GM15510 (cell line): ENCODE measurements around the gene INPP4B.

Experiments used
- POLR2A ChIP-seq: IDR thresholded peaks from 3 replicates; pipeline ENCODE4 v1.6.1; 2011; ENCODE audit warnings: borderline replicate concordance; ENCODE audit not compliant: insufficient read length; ENCODE audit errors: extremely low read depth

Gene INPP4B

GRCh38 chr4:142473960-142474338, 372.2 kb downstream of the INPP4B start:
- no peak for TF ChIP-seq POLR2A

GRCh38 chr4:142473218-142473959, 372.7 kb downstream of the INPP4B start:
- TF ChIP-seq POLR2A = no peak

- TF ChIP-seq POLR2A = no peak
Observed at GRCh38 chr4:142467088-142467487, 379.0 kb downstream of the INPP4B start.

- TF ChIP-seq POLR2A = no peak
Observed at GRCh38 chr4:142465526-142465925, 380.6 kb downstream of the INPP4B start.

GRCh38 chr4:142463206-142463605, 382.9 kb downstream of the INPP4B start:
- TF ChIP-seq POLR2A = no peak

- no peak for TF ChIP-seq POLR2A
Observed at GRCh38 chr4:142452161-142452855, 393.8 kb downstream of the INPP4B start.

GRCh38 chr4:142449771-142450373, 396.2 kb downstream of the INPP4B start:
- no peak for TF ChIP-seq POLR2A

- no peak for TF ChIP-seq POLR2A
Observed at GRCh38 chr4:142447009-142447408, 399.1 kb downstream of the INPP4B start.

- no peak for TF ChIP-seq POLR2A
Observed at GRCh38 chr4:142443469-142443868, 402.6 kb downstream of the INPP4B start.

- no peak for TF ChIP-seq POLR2A
Observed at GRCh38 chr4:142440093-142440492, 406.0 kb downstream of the INPP4B start.

GRCh38 chr4:142435599-142436235, 410.4 kb downstream of the INPP4B start:
- no peak for TF ChIP-seq POLR2A

- TF ChIP-seq POLR2A = no peak
Observed at GRCh38 chr4:142434519-142435224, 411.4 kb downstream of the INPP4B start.

GRCh38 chr4:142428715-142429114, 417.4 kb downstream of the INPP4B start:
- no peak for TF ChIP-seq POLR2A

- no peak for TF ChIP-seq POLR2A
Observed at GRCh38 chr4:142427456-142427855, 418.6 kb downstream of the INPP4B start.

GRCh38 chr4:142423861-142424260, 422.2 kb downstream of the INPP4B start:
- no peak for TF ChIP-seq POLR2A
